Ureter (tissue), 1 donor: ENCODE results near the gene PLD5. TPM values are rescaled to one million over a fixed set of nuclear protein-coding genes. Genes with fewer than 3 reads are reported as not detected.
"Not testable (repeated sequence)": the region's sequence is repeated elsewhere in the genome, so short reads cannot be mapped to it uniquely, and the experiment has no call there.

Experiments used
- DNase-seq: peaks from one replicate; pipeline ENCODE4 v3.0.0-alpha.2; 2020; ENCODE audit warnings: low spot score
- total RNA-seq: library from RNA; stranded (reverse); gene quantifications from one replicate; pipeline ENCODE4 v1.2.4, GENCODE V29; 2023
- donor health status: DM: yes; HTN: yes; CAD: no.

Gene PLD5
- total RNA-seq, 1 donor from 2014 or later, result 0.13 TPM

GRCh38 chr1:242282758-242283485, 241.6 kb downstream of the PLD5 start:
- not testable (repeated sequence) for DNase-seq

- not testable (repeated sequence) for DNase-seq
These were observed 246.1 kb downstream of the PLD5 start for GRCh38 chr1:242278406-242278805.

- DNase-seq, result not testable (repeated sequence)
These were observed 247.7 kb downstream of the PLD5 start for GRCh38 chr1:242276769-242277168.

GRCh38 chr1:242267004-242267403, 257.5 kb downstream of the PLD5 start:
- DNase-seq, result not testable (repeated sequence)

GRCh38 chr1:242264419-242264818, 260.1 kb downstream of the PLD5 start:
- not testable (repeated sequence) for DNase-seq

- no peak for DNase-seq
These were observed 279.2 kb downstream of the PLD5 start for GRCh38 chr1:242245255-242245654.

GRCh38 chr1:242243472-242243871, 281.0 kb downstream of the PLD5 start:
- DNase-seq, result no peak

- DNase-seq, result no peak
These were observed 281.5 kb downstream of the PLD5 start for GRCh38 chr1:242242983-242243382.

GRCh38 chr1:242241936-242242335, 282.6 kb downstream of the PLD5 start:
- DNase-seq, result no peak

GRCh38 chr1:242240691-242241090, 283.8 kb downstream of the PLD5 start:
- no peak for DNase-seq

GRCh38 chr1:242240077-242240476, 284.4 kb downstream of the PLD5 start:
- DNase-seq, result no peak

GRCh38 chr1:242239398-242239797, 285.1 kb downstream of the PLD5 start:
- DNase-seq, result no peak

GRCh38 chr1:242237051-242237450, 287.4 kb downstream of the PLD5 start:
- DNase-seq, result no peak

GRCh38 chr1:242228991-242229390, 295.5 kb downstream of the PLD5 start:
- no peak for DNase-seq

- DNase-seq, result no peak
These were observed 298.5 kb downstream of the PLD5 start for GRCh38 chr1:242225767-242226573.

GRCh38 chr1:242224878-242225766, 299.4 kb downstream of the PLD5 start:
- DNase-seq, result not testable (repeated sequence)

GRCh38 chr1:242224461-242224860, 300.0 kb downstream of the PLD5 start:
- DNase-seq, result no peak

GRCh38 chr1:242219905-242220304, 304.6 kb downstream of the PLD5 start:
- no peak for DNase-seq

- DNase-seq, result no peak
These were observed 305.1 kb downstream of the PLD5 start for GRCh38 chr1:242219298-242219901.

- DNase-seq, result no peak
These were observed 308.1 kb downstream of the PLD5 start for GRCh38 chr1:242216368-242216767.

- not testable (repeated sequence) for DNase-seq
These were observed 310.0 kb downstream of the PLD5 start for GRCh38 chr1:242214455-242214854.

GRCh38 chr1:242212961-242213360, 311.5 kb downstream of the PLD5 start:
- DNase-seq, result not testable (repeated sequence)
